Right ventricle myocardium superior (tissue), 1 donor: ENCODE measurements around the gene RHBDD2. TPM values are rescaled to one million over a fixed set of nuclear protein-coding genes. Genes with fewer than 3 reads are reported as not detected.
"Not testable (repeated sequence)": the region's sequence is repeated elsewhere in the genome, so short reads cannot be mapped to it uniquely, and the experiment has no call there.

Experiments used
- ATAC-seq: fragments of 200-7000 bp; cut with Tn5 transposase; one replicate; pipeline ENCODE4 v1.9.1; 2020; ENCODE audit warnings: mild to moderate bottlenecking; ENCODE audit not compliant: poor library complexity
- DNase-seq: peaks from one replicate; pipeline ENCODE4 v3.0.0-alpha.2; 2020
- intact Hi-C: fragments of 100-400 bp; cut with DNase I; formaldehyde crosslinking; loops from one replicate; pipeline ENCODE4 v1.11.2; 2022
- total RNA-seq: library from RNA; stranded (reverse); fragmentation: NEBNext Ultra II Directional; extraction: Animal tissue kit (Norgen Biotek cat#: 25700); gene quantifications from one replicate; pipeline ENCODE4 v1.2.1, GENCODE V29; 2021
- donor health status: DM: no; HTN: yes; CAD: no; lungs with severe emphysema.

RHBDD2 gene
- total RNA-seq, 1 donor from 2014 or later, result 16.3 TPM

- intact Hi-C loops, result loop anchor here (5.0 kb wide), 1 partner anchor 34 kb away; the partner anchor contains the start of gene RHBDD2
- not testable (repeated sequence) for ATAC-seq, DNase-seq
Observed at GRCh38 chr7:75911186-75911585, 32.4 kb downstream of the RHBDD2 start.

GRCh38 chr7:75913437-75913836 lies 34.6 kb downstream of the RHBDD2 start:
- ATAC-seq, result no peak
- DNase-seq, result no peak
- intact Hi-C loops, result loop anchor here (5.0 kb wide), 1 partner anchor 36 kb away; the partner anchor contains the start of gene RHBDD2

- DNase-seq (no peak), ATAC-seq (no peak)
- intact Hi-C loops, result loop anchor here (5.0 kb wide), 1 partner anchor 37 kb away; the partner anchor contains the start of gene RHBDD2
Observed at GRCh38 chr7:75914169-75914654, 35.4 kb downstream of the RHBDD2 start.

DNA sequence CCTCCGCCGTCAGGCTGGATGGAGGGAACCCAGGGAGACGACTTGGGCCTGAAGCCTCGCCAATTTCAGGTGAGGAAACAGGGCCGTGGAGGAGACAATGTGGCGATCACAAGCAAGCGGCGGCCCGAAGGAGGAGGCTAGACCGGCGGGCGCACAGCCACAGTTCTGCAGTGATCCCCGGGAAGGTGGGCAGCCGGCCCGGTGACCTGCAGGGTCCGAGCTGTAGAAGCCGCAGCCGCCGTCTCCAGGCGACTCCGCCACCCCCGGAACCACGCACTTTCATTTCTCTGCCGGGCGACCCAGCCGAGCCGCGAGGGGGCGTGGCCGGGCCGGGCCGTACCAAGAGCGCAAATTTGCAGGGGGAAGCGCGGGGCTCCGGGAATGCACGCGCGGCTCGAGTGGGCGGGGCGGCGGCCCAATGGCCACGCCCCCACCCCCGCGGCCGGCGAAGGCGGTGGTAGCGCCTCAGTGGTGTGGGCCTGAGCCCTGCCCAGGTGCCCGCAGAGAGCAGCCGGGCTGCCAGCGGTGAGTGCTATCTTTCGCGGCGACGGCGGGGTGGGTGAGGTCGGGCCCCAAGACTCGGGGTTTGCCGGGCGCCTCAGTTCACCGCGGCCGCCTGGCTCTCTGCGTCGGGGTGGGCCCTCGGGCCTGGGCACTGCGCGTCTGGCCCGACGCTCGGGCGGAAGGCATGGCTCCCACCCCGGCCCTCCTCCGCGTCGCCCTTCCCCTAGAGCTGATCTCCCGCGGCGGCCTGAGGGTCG lies 36.0 kb downstream of the RHBDD2 start, which contains the start of gene POR:
Gene POR, plus strand, starts transcription at position 501 of the 761 bp plus-strand sequence. CDS start 38,847 bp downstream, outside the sequence.
- DNase-seq (peak; percentile 97), ATAC-seq (peak; percentile 99)
- intact Hi-C loops, result loop anchor here (5.0 kb wide), 1 partner anchor 38 kb away; the partner anchor contains the start of gene RHBDD2

DNA sequence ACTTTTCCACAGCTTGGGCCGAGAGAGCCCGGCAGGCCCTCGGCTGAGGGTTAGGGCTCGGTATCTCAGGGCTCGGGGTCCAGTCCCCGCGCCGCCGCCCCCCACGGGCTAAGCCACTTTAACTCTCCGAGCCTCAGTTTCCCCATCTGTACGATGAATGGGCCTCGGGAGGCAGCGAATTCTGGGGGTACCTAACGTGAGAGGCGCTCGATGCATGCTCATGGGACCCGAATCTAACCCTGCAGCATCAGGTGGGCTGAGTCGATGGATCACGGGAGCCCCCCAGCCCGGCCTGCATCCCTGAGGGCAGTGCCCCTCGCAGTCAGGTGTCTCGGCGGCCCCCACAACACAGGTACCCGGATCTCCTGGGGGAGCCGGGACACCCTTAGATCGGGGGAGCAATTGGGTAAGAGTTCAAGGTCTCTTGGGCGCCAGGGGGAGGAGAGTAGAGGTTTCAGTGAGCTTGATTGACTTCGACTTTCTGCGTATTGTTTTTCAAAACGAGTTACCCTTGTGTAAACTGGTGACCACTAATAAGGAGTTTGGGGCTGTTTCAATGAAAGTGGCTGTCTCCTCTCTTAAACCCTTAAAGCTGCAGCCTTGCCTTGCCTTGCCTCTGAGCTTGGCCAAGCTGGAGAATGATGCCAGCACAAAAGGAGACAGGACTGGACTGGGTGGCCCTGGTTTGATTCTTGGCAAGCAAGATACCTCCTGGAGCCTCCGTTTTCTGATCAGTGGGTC lies 36.8 kb downstream of the RHBDD2 start:
- DNase-seq (peak; percentile 58), ATAC-seq (peak; percentile 15)
- intact Hi-C loops, result no loop called here

GRCh38 chr7:75916259-75916658 lies 37.4 kb downstream of the RHBDD2 start:
- intact Hi-C loops, result no loop called here
- ATAC-seq, result no peak
- no peak for DNase-seq

DNA sequence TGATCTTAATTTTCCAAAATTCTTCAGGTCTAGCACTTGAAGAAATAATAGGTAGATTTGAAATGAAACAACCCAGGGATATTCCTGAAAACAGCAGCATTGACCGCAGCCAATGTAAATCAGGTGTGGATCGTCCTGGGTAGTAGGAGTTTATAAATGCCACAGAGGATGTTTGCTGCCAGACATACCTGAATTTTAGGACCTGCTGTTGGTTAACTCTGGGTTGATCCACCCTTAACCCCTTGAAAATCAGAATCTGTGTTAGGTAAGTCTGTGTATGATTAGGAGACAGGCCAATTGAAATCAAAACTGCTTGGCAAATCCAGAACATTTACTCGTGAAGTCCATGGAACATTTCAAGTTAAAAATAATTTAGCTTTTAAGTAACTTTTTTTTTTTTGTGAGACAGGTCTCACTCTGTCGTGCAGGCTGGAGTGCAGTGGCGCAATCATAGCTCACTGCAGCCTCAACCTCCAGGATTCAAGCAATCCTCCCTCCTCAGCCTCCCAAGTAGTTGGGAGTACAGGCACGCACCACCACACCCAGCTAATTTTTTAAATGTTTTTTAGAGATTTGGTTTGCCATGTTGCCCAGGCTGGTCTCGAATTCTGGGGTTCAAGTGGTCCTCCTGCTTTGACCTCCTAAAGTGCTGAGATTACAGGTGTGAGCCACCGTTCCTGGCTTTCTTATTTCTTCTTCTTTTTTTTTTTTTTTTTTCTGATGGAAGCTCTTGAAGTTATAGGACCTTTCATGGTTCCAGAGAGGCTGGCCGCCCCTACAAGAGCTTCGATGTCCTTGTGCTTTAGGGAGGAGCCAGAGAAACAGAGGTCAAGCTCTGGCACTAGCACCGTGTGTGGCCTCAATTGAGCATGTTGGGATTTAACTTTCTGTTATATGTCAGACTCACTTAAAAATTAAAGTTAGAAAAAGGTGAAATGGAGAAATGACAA lies 38.1 kb downstream of the RHBDD2 start:
- intact Hi-C loops, result no loop called here
- ATAC-seq (no peak), DNase-seq (no peak)

- DNase-seq, result no peak
- intact Hi-C loops, result no loop called here
- ATAC-seq, result peak; percentile 52
Observed at GRCh38 chr7:75920431-75921161, 41.8 kb downstream of the RHBDD2 start.

- DNase-seq (no peak), ATAC-seq (no peak)
- intact Hi-C loops, result no loop called here
Observed at GRCh38 chr7:75921479-75921878, 42.6 kb downstream of the RHBDD2 start.

- ATAC-seq, result no peak
- DNase-seq, result no peak
- intact Hi-C loops, result no loop called here
Observed at GRCh38 chr7:75922966-75923603, 44.3 kb downstream of the RHBDD2 start.

- intact Hi-C loops, result no loop called here
- ATAC-seq (no peak), DNase-seq (no peak)
Observed at GRCh38 chr7:75924256-75924655, 45.4 kb downstream of the RHBDD2 start.

- no peak for ATAC-seq
- no peak for DNase-seq
- intact Hi-C loops, result no loop called here
Observed at GRCh38 chr7:75924889-75925288, 46.1 kb downstream of the RHBDD2 start.

DNA sequence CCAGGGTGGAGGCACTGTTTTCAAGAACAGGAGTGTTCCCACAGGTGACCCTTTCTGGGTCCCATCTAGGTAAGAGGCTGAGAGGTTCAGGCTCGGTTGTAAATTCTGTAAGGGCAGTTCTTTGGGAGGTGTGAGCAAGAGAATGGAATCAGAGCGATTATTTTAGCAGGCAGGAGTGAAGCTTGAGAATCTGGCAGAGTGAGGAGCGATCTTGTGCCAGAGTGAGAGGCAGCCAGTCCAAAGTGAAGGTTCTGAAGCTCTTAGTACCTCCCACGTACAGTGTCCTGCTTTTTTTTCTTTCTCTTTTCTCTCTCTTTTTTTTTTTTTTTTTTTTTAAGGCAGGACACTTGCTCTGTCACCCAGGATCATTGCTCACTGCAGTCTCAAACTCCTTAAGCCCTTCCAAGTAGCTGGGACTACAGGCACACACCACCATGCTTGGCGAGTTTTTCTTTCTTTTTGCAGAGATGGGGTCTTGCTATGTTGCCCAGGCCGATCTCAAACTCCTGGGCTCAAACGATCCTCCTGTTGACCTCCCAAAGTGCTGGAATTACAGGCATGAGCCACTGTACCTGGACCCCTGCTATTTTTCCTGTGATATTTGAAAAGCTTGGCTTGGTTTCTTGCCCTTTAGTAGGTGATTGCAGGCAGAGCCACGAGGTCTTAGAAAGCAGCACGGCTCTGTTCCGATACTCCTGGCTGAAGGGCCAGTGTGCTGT lies 47.0 kb downstream of the RHBDD2 start:
- ATAC-seq, result peak; percentile 80
- DNase-seq, result no peak
- intact Hi-C loops, result no loop called here

- intact Hi-C loops, result no loop called here
- DNase-seq (no peak), ATAC-seq (no peak)
Observed at GRCh38 chr7:75928568-75928914, 49.7 kb downstream of the RHBDD2 start.

GRCh38 chr7:75931680-75932079 lies 52.8 kb downstream of the RHBDD2 start:
- DNase-seq, result no peak

GRCh38 chr7:75937958-75938786 lies 59.3 kb downstream of the RHBDD2 start:
- ATAC-seq (peak; percentile 82), DNase-seq (peak; percentile 71)
- intact Hi-C loops, result no loop called here

More at GRCh38 chr7:75931680-75932079, 52.8 kb downstream of the RHBDD2 start:
- intact Hi-C loops, result no loop called here
- ATAC-seq, result no peak
